Right atrium auricular region (tissue), 2 donors: Measurements from ENCODE around the gene NKX1-1. TPM values are rescaled to one million over a fixed set of nuclear protein-coding genes. Genes with fewer than 3 reads are reported as not detected.
A peak's percentile ranks its signal among the peaks of the same experiment; 100 is the strongest.

Experiments used
- DNase-seq: peaks from one replicate; pipeline ENCODE4 v3.0.0-alpha.2; 2019; ENCODE audit warnings: low spot score
- H3K27ac ChIP-seq, 2 donors: fragments of 200-600 bp; sonication (generic); 1 replicate in 1 of 2; 2 replicates in 1 of 2; pipeline ENCODE4 v1.5.1; 2016 to 2019
- H3K27me3 ChIP-seq, 2 donors: fragments of 200-600 bp; sonication (generic); one replicate each; pipeline versions ENCODE4 v1.5.1 to v1.6.0; 2017 to 2019
- H3K36me3 ChIP-seq: fragments of 200-600 bp; sonication (generic); one replicate; pipeline ENCODE4 v1.5.1; 2016
- H3K4me1 ChIP-seq, 2 donors: fragments of 200-600 bp; sonication (generic); one replicate each; pipeline versions ENCODE4 v1.5.1 to v1.6.0; 2017 to 2019
- H3K4me3 ChIP-seq, 2 donors: fragments of 200-600 bp; sonication (generic); 1 replicate in 1 of 2; 2 replicates in 1 of 2; pipeline ENCODE4 v1.5.1; 2017 to 2019; ENCODE audit warnings: mild to moderate bottlenecking in 1 of 2, moderate library complexity in 1 of 2
- H3K9me3 ChIP-seq, 2 donors: fragments of 200-600 bp; sonication (generic); one replicate each; pipeline ENCODE4 v1.5.1; 2019
- total RNA-seq, 2 donors: library from RNA; depleted of rRNA; stranded (reverse); fragments of >200 nt; gene quantifications; one replicate each; pipeline ENCODE4 v1.1.0, GENCODE V29; 2016
- TF ChIP-seq, protein P1 (sequence below), 2 donors: fragments of 200-600 bp; sonication (generic); IDR thresholded peaks; one replicate each; pipeline ENCODE4 v1.5.1; 2019; ENCODE audit warnings: antibody characterized with exemption in 2 of 2

The NKX1-1 gene
- total RNA-seq, 2 donors from 2014 or later = not detected

GRCh38 chr4:1404573-1405253, 1.5 kb downstream of the NKX1-1 start:
- H3K4me1 ChIP-seq = peaks cover 0 to 46% of the 10 kb centered on the region in 2 donors
- peaks cover 24 to 87% of the 10 kb centered on the region in 2 donors for H3K27me3 ChIP-seq
- H3K9me3 ChIP-seq = no peaks in the 10 kb centered on the region
- H3K4me3 ChIP-seq = no peak overlapping the region
- H3K36me3 ChIP-seq = no peaks in the 10 kb centered on the region
- TF ChIP-seq, protein P1, sequence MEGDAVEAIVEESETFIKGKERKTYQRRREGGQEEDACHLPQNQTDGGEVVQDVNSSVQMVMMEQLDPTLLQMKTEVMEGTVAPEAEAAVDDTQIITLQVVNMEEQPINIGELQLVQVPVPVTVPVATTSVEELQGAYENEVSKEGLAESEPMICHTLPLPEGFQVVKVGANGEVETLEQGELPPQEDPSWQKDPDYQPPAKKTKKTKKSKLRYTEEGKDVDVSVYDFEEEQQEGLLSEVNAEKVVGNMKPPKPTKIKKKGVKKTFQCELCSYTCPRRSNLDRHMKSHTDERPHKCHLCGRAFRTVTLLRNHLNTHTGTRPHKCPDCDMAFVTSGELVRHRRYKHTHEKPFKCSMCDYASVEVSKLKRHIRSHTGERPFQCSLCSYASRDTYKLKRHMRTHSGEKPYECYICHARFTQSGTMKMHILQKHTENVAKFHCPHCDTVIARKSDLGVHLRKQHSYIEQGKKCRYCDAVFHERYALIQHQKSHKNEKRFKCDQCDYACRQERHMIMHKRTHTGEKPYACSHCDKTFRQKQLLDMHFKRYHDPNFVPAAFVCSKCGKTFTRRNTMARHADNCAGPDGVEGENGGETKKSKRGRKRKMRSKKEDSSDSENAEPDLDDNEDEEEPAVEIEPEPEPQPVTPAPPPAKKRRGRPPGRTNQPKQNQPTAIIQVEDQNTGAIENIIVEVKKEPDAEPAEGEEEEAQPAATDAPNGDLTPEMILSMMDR (IDR thresholded peaks at IDR 0.05) = no peak
- H3K27ac ChIP-seq = no peak overlapping the region
- peak; percentile 30 for DNase-seq

GRCh38 chr4:1403591-1404572, 2.4 kb downstream of the NKX1-1 start:
- DNase-seq = peak; percentile 16
- Histone ChIP-seq H3K4me1 (peaks cover 0 to 46% of the 10 kb centered on the region in 2 donors), H3K27me3 (peaks cover 24 to 79% of the 10 kb centered on the region in 2 donors), H3K36me3 (no peaks in the 10 kb centered on the region), H3K27ac (no peak overlapping the region), H3K4me3 (peak overlapping the region in 1 of 2 donors; percentile 20), H3K9me3 (no peaks in the 10 kb centered on the region)
- TF ChIP-seq, protein P1 (IDR thresholded peaks at IDR 0.05) = no peak

DNA sequence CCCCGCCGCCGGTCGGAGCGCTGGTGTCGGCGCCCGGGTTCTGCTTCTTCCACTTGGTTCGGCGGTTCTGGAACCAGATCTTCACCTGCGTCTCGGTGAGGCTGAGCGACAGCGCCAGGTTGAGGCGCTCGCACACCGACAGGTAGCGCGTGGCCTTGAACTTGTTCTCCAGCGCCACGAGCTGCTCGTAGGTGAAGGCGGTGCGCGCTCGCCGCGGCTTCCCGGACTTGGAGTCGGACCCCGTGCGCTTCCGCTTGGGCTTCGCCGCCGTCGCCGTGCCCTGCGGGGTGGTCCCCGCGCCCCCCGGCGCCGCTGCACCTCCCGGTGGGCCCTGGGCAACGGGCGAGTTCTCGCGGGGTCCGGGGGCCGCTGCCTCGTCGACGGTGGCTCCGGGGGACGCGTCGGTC, 3.1 kb downstream of the NKX1-1 start:
- H3K9me3 ChIP-seq = no peaks in the 10 kb centered on the region
- H3K27me3 ChIP-seq = peaks cover 24 to 72% of the 10 kb centered on the region in 2 donors
- peaks cover 0 to 46% of the 10 kb centered on the region in 2 donors for H3K4me1 ChIP-seq

DNA sequence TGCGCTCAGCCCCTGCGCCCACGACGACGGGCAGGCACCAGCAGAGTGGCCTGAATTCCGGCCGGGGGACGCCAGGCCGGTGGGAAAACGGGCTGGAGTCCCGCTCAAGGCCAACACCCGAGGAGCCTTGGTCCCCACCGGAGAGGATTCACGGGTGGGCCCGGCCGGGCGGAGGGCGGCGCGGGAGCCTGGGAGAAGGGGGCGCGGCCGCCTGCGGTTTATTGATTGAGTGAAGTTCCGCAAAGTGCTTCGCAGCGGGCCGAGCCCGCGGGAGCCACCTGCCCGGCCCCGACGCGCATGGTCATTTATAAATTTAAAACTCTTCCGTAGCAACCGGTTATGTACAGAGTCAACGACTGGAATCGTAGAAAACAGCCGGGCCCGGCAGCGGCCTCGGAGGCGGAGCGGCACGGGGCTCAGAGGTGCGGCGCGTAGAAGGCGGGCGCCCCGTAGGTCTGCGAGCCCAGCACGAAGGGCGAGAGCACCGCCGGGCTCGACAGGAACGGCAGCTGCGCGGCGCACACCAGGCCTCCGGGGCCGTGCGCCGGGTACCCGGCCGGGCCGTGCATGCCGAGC, 3.6 kb downstream of the NKX1-1 start:
- no peak for DNase-seq
- peaks cover 22 to 66% of the 10 kb centered on the region in 2 donors for H3K27me3 ChIP-seq
- H3K36me3 ChIP-seq = no peaks in the 10 kb centered on the region
- H3K27ac ChIP-seq = no peak overlapping the region
- peaks cover 0 to 44% of the 10 kb centered on the region in 2 donors for H3K4me1 ChIP-seq
- TF ChIP-seq, protein P1 (IDR thresholded peaks at IDR 0.05) = no peak
- no peaks in the 10 kb centered on the region for H3K9me3 ChIP-seq
- no peak overlapping the region for H3K4me3 ChIP-seq

More for the DNA sequence above, 3.1 kb downstream of the NKX1-1 start:
- TF ChIP-seq, protein P1 (IDR thresholded peaks at IDR 0.05) = no peak
- no peak overlapping the region for H3K4me3 ChIP-seq
- no peak for DNase-seq
- no peaks in the 10 kb centered on the region for H3K36me3 ChIP-seq
- H3K27ac ChIP-seq = no peak overlapping the region

- Histone ChIP-seq H3K9me3 (no peaks in the 10 kb centered on the region), H3K27me3 (peaks cover 21 to 60% of the 10 kb centered on the region in 2 donors), H3K4me3 (no peak overlapping the region), H3K36me3 (no peaks in the 10 kb centered on the region), H3K4me1 (peaks cover 0 to 39% of the 10 kb centered on the region in 2 donors), H3K27ac (no peak overlapping the region)
- DNase-seq = no peak
- TF ChIP-seq, protein P1 (IDR thresholded peaks at IDR 0.05) = no peak
These were observed 4.2 kb downstream of the NKX1-1 start for GRCh38 chr4:1402021-1402515.
